HEK293 (cell line): ENCODE measurements around the gene PPP2CA.
A peak's percentile ranks its signal among the peaks of the same experiment; 100 is the strongest.

ENCODE experiments used
- CTCF ChIA-PET: fragments of 350-600 bp; formaldehyde crosslinking; extraction: SDS; loops from one replicate; lab custom pipeline; 2021; ENCODE audit warnings: antibody characterized with exemption; lab: Yijun Ruan, JAX
- POLR2A ChIA-PET: fragments of 300-600 bp; formaldehyde crosslinking; extraction: SDS; loops from one replicate; lab custom pipeline; 2020; ENCODE audit warnings: antibody characterized with exemption, inconsistent platforms; lab: Yijun Ruan, JAX
- H3K27ac ChIP-seq: fragments of 200-500 bp; sonication (Bioruptor generic); 2 replicates; pipeline ENCODE4 v1.5.1; 2014; ENCODE audit warnings: low read depth, low read length, control low read depth, inconsistent platforms; ENCODE audit errors: extremely low read depth
- H3K36me3 ChIP-seq, 2 experiments: fragments of 200-500 bp in 1 of 2; sonication (Bioruptor generic) in 1 of 2; 1 replicate in 1 of 2; 2 replicates in 1 of 2; pipeline ENCODE4 v1.5.1; 2014 to 2017; ENCODE audit warnings: inconsistent platforms in 2 of 2, low read length in 2 of 2; ENCODE audit not compliant: control insufficient read depth in 2 of 2, insufficient read depth in 1 of 2
- H3K4me1 ChIP-seq: fragments of 200-500 bp; sonication (Bioruptor generic); 2 replicates; pipeline ENCODE4 v1.5.1; 2014; ENCODE audit warnings: mild to moderate bottlenecking, low read length, inconsistent platforms; ENCODE audit not compliant: control insufficient read depth, insufficient read depth
- H3K4me3 ChIP-seq: 2 replicates; pipeline ENCODE4 v1.5.1; 2011; ENCODE audit warnings: low read depth, mild to moderate bottlenecking, control low read depth, low read length, moderate library complexity
- H3K9me3 ChIP-seq: fragments of 200-500 bp; sonication (Bioruptor generic); 2 replicates; pipeline ENCODE4 v1.5.1; 2014; ENCODE audit warnings: low read depth, low read length, inconsistent platforms; ENCODE audit not compliant: control insufficient read depth, insufficient read depth
- ATF2 ChIP-seq: fragments of 450-650 bp; formaldehyde crosslinking; IDR thresholded peaks from 2 replicates; pipeline ENCODE4 v1.5.1; 2016; ENCODE audit warnings: missing biosample characterization, missing genetic modification characterization, low read depth
- FEZF1 ChIP-seq: fragments of 450-650 bp; formaldehyde crosslinking; IDR thresholded peaks from 2 replicates; pipeline ENCODE4 v1.5.1; 2016; ENCODE audit warnings: missing biosample characterization, missing genetic modification characterization
- INSM2 ChIP-seq: fragments of 450-650 bp; formaldehyde crosslinking; IDR thresholded peaks from 2 replicates; pipeline ENCODE4 v1.5.1; 2016; ENCODE audit warnings: missing biosample characterization, missing genetic modification characterization
- KLF10 ChIP-seq: fragments of 450-650 bp; IDR thresholded peaks from 2 replicates; pipeline ENCODE4 v1.5.1; 2018; ENCODE audit warnings: missing biosample characterization, mild to moderate bottlenecking, missing genetic modification characterization
- MYNN ChIP-seq: fragments of 450-650 bp; formaldehyde crosslinking; IDR thresholded peaks from 2 replicates; pipeline ENCODE4 v1.5.1; 2016; ENCODE audit warnings: missing biosample characterization, missing genetic modification characterization, borderline replicate concordance
- PRDM10 ChIP-seq: fragments of 450-650 bp; formaldehyde crosslinking; IDR thresholded peaks from 2 replicates; pipeline ENCODE4 v1.5.1; 2016; ENCODE audit warnings: missing biosample characterization, missing genetic modification characterization
- PRDM6 ChIP-seq: fragments of 450-650 bp; formaldehyde crosslinking; IDR thresholded peaks from 2 replicates; pipeline ENCODE4 v1.5.1; 2017; ENCODE audit warnings: missing biosample characterization, missing genetic modification characterization
- YY2 ChIP-seq: fragments of 450-650 bp; formaldehyde crosslinking; IDR thresholded peaks from 2 replicates; pipeline ENCODE4 v1.5.1; 2016; ENCODE audit warnings: missing biosample characterization, missing genetic modification characterization
- ZBTB17 ChIP-seq: fragments of 450-650 bp; formaldehyde crosslinking; IDR thresholded peaks from 2 replicates; pipeline ENCODE4 v1.5.1; 2016; ENCODE audit warnings: missing biosample characterization, missing genetic modification characterization
- ZBTB21 ChIP-seq: fragments of 450-650 bp; formaldehyde crosslinking; IDR thresholded peaks from 2 replicates; pipeline ENCODE4 v1.5.1; 2017; ENCODE audit warnings: missing biosample characterization, missing genetic modification characterization
- ZNF19 ChIP-seq: fragments of 450-650 bp; formaldehyde crosslinking; IDR thresholded peaks from 2 replicates; pipeline ENCODE4; 2016; ENCODE audit warnings: missing biosample characterization, missing genetic modification characterization, low read depth
- ZNF324 ChIP-seq: fragments of 450-650 bp; formaldehyde crosslinking; IDR thresholded peaks from 2 replicates; pipeline ENCODE4 v1.5.1; 2016; ENCODE audit warnings: missing biosample characterization, missing genetic modification characterization
- ZNF341 ChIP-seq: fragments of 450-650 bp; formaldehyde crosslinking; IDR thresholded peaks from 2 replicates; pipeline ENCODE4; 2016; ENCODE audit warnings: low read depth, missing biosample characterization, missing genetic modification characterization
- ZNF366 ChIP-seq: fragments of 450-650 bp; formaldehyde crosslinking; conservative IDR thresholded peaks from 2 replicates; pipeline ENCODE4 v1.5.1; 2016; ENCODE audit warnings: missing biosample characterization, missing genetic modification characterization
- ZNF600 ChIP-seq: fragments of 450-650 bp; formaldehyde crosslinking; IDR thresholded peaks from 2 replicates; pipeline ENCODE4 v1.5.1; 2016; ENCODE audit warnings: missing biosample characterization, missing genetic modification characterization
- ZNF629 ChIP-seq: fragments of 450-650 bp; formaldehyde crosslinking; IDR thresholded peaks from 2 replicates; pipeline ENCODE4 v1.5.1; 2017; ENCODE audit warnings: missing biosample characterization, missing genetic modification characterization
- ZNF664 ChIP-seq: fragments of 450-650 bp; formaldehyde crosslinking; IDR thresholded peaks from 2 replicates; pipeline ENCODE4 v1.5.1; 2016; ENCODE audit warnings: missing biosample characterization, missing genetic modification characterization

PPP2CA gene

GRCh38 chr5:134223406-134224248, 2.2 kb downstream of the PPP2CA start:
- H3K36me3 ChIP-seq = peaks cover 4 to 24% of the 10 kb centered on the region in 2 experiments; a peak in 2 of 3 replicates
- peaks cover 10% of the 10 kb centered on the region for H3K4me1 ChIP-seq
- H3K9me3 ChIP-seq = no peaks in the 10 kb centered on the region
- H3K27ac ChIP-seq = peak overlapping the region; percentile 10; the same call in 1 of the 2 replicates
- ChIA-PET POLR2A (no interaction called here), CTCF (interaction anchor here (1.0 to 1.1 kb wide), 2 partner anchors 22 to 40 kb away, joined by 3 to 4 read pairs; no protein-coding TSS in a partner anchor)
- peak; percentile 70 for TF ChIP-seq ZNF664 (tag by site-specific recombination)
- peak; percentile 64 for TF ChIP-seq ZNF341 (tag by site-specific recombination)
- peak; percentile 63 for TF ChIP-seq PRDM6 (tag by site-specific recombination)
- peak; percentile 72 for TF ChIP-seq ZBTB21 (tag by site-specific recombination)
- TF ChIP-seq INSM2 (tag by site-specific recombination) = no peak
- peak; percentile 97 for TF ChIP-seq ATF2 (tag by site-specific recombination)
- TF ChIP-seq KLF10 = no peak
- 0 out of 2 replicates have a peak, but pooled peaks have one; percentile 52 for TF ChIP-seq ZNF324
- TF ChIP-seq FEZF1 (tag by site-specific recombination) = peak; percentile 86
- peak; percentile 84 for TF ChIP-seq ZNF366
- TF ChIP-seq ZNF629 (tag by site-specific recombination) = peak; percentile 88
- TF ChIP-seq PRDM10 (tag by site-specific recombination) = 0 out of 2 replicates have a peak, but pooled peaks have one; percentile 17
- no peak for TF ChIP-seq YY2
- no peak for TF ChIP-seq ZNF19
- peak; percentile 33 for TF ChIP-seq ZBTB17 (tag by site-specific recombination)
- TF ChIP-seq ZNF600 (tag by site-specific recombination) = 0 out of 2 replicates have a peak, but pooled peaks have one; percentile 13
- peak; percentile 90 for TF ChIP-seq MYNN (tag by site-specific recombination)
- H3K4me3 ChIP-seq = peak overlapping the region; percentile 100
